ENCODE results near the gene CCNG2.

Gene CCNG2

GRCh38 chr4:77209936-77210335, 52.9 kb downstream of the CCNG2 start:
- no peak for DNase-seq

DNA sequence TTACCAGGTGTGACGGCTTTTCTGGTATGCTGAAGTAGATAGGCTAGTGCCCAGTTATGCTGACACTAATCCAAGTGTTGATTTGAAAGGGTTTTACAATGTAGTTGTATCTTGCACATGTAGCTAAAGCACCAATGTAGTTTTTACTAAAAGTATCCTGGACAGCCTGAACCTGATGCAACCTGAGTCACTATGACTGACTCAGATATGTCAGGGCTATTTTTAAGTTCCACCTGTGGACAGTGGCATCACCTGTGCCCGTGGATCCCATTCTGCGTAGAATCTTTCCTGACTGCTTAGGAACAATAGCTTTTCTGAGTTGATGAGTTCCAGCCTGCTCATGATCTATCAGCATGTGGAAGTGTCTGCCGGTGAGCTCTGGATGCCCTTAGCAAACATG, 58.1 kb downstream of the CCNG2 start:
- DNase-seq, result no peak

DNA sequence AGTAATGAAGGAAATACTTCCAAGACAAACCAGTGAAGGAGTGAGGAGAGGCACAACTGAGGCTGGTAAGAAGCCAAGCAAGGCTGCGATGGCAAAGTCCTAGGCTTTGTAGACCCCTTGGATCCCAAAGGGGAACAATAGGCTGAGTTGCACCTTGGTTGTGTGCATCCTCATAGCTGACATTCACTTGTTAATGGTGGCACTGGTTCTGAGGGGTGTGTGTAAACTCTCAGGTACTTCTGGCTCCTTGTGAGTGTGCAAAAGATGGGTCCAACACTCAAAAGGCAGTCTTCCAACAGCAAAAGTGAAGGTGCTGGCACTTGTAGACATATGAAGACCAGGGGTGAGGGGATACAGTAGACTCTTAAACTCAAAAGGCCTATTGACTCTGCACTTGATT, 60.5 kb downstream of the CCNG2 start:
- no peak for DNase-seq

GRCh38 chr4:77219266-77219665, 62.3 kb downstream of the CCNG2 start:
- no peak for DNase-seq
